ENCODE measurements around the gene HACD2.

The HACD2 gene

GRCh38 chr3:123522320-123523022, 62.4 kb downstream of the HACD2 start:
- Histone ChIP-seq H3K36me3 (peaks cover 11 to 34% (median 19%) of the 10 kb centered on the region in 11 experiments; a peak in 20 of 22 replicates), H3K9me3 (replicated peaks in 1 of 11) (no peaks in the 10 kb centered on the region), H3K9ac (peak overlapping the region in 2 of 11 experiments; percentile 4 to 34; a peak in 2 of 22 replicates), H3K4me2 (peak overlapping the region; percentile 70 to 90 (median 81)), H3K27ac (peak overlapping the region in 5 of 11 experiments; percentile 1 to 48 (median 8); a peak in 5 of 22 replicates), H3K27me3 (no peaks in the 10 kb centered on the region), H3K4me1 (peaks cover 28 to 41% (median 35%) of the 10 kb centered on the region in 10 experiments), H4K20me1 (peaks cover 0 to 6% (median 0%) of the 10 kb centered on the region in 11 experiments; a peak in 1 of 22 replicates), H3K4me3 (peak overlapping the region in 1 of 10 experiments; percentile 25; a peak in 1 of 20 replicates)
- no peak for TF ChIP-seq Cebpa-rat (IDR thresholded peaks at IDR 0.05)

GRCh38 chr3:123521179-123521969, 63.5 kb downstream of the HACD2 start:
- H3K9me3 ChIP-seq (replicated peaks in 1 of 11) = no peaks in the 10 kb centered on the region
- no peak overlapping the region for H3K27ac ChIP-seq
- peaks cover 25 to 40% (median 36%) of the 10 kb centered on the region in 10 experiments for H3K4me1 ChIP-seq
- H3K27me3 ChIP-seq = no peaks in the 10 kb centered on the region
- H3K4me3 ChIP-seq = no peak overlapping the region
- H4K20me1 ChIP-seq = peaks cover 0 to 6% (median 0%) of the 10 kb centered on the region in 11 experiments; a peak in 1 of 22 replicates
- H3K4me2 ChIP-seq = peak overlapping the region in 5 of 11 experiments; percentile 1 to 26 (median 6); a peak in 2 of 22 replicates
- no peak overlapping the region for H3K9ac ChIP-seq
- H3K36me3 ChIP-seq = peaks cover 4 to 23% (median 11%) of the 10 kb centered on the region in 11 experiments; a peak in 19 of 22 replicates
- TF ChIP-seq Cebpa-rat (IDR thresholded peaks at IDR 0.05) = no peak

GRCh38 chr3:123520656-123521055, 64.2 kb downstream of the HACD2 start:
- Histone ChIP-seq H3K9me3 (replicated peaks in 1 of 11) (no peaks in the 10 kb centered on the region), H3K27me3 (no peaks in the 10 kb centered on the region), H4K20me1 (peaks cover 0 to 6% (median 0%) of the 10 kb centered on the region in 11 experiments; a peak in 1 of 22 replicates), H3K9ac (no peak overlapping the region), H3K4me1 (peaks cover 25 to 40% (median 36%) of the 10 kb centered on the region in 10 experiments), H3K4me3 (no peak overlapping the region), H3K36me3 (peaks cover 0 to 20% (median 4%) of the 10 kb centered on the region in 11 experiments; a peak in 10 of 22 replicates), H3K27ac (no peak overlapping the region), H3K4me2 (no peak overlapping the region)
- no peak for TF ChIP-seq Cebpa-rat (IDR thresholded peaks at IDR 0.05)

GRCh38 chr3:123518892-123519485, 65.9 kb downstream of the HACD2 start:
- peaks cover 0 to 12% (median 5%) of the 10 kb centered on the region in 11 experiments; a peak in 6 of 22 replicates for H3K36me3 ChIP-seq
- no peak for TF ChIP-seq Cebpa-rat (IDR thresholded peaks at IDR 0.05)

GRCh38 chr3:123511726-123512125, 73.1 kb downstream of the HACD2 start:
- Histone ChIP-seq H3K4me2 (no peak overlapping the region), H3K9me3 (replicated peaks in 1 of 11) (no peaks in the 10 kb centered on the region), H3K4me1 (peaks cover 0 to 2% (median 0%) of the 10 kb centered on the region in 10 experiments; a peak in 2 of 20 replicates), H3K9ac (no peak overlapping the region), H3K27ac (no peak overlapping the region), H3K4me3 (no peak overlapping the region), H3K36me3 (peaks cover 10 to 40% (median 18%) of the 10 kb centered on the region in 11 experiments; a peak in 16 of 22 replicates), H3K27me3 (no peaks in the 10 kb centered on the region), H4K20me1 (no peaks in the 10 kb centered on the region)
- TF ChIP-seq Cebpa-rat (IDR thresholded peaks at IDR 0.05) = no peak

More at GRCh38 chr3:123518892-123519485, 65.9 kb downstream of the HACD2 start:
- Histone ChIP-seq H3K27me3 (no peaks in the 10 kb centered on the region), H3K4me3 (no peak overlapping the region), H4K20me1 (peaks cover 0 to 6% (median 0%) of the 10 kb centered on the region in 11 experiments; a peak in 1 of 22 replicates), H3K27ac (no peak overlapping the region), H3K9me3 (replicated peaks in 1 of 11) (no peaks in the 10 kb centered on the region), H3K4me1 (peaks cover 17 to 30% (median 28%) of the 10 kb centered on the region in 10 experiments), H3K4me2 (no peak overlapping the region), H3K9ac (no peak overlapping the region)

- no peak overlapping the region for H3K4me3 ChIP-seq
- H3K36me3 ChIP-seq = peaks cover 12 to 46% (median 25%) of the 10 kb centered on the region in 11 experiments; a peak in 18 of 22 replicates
- H3K27ac ChIP-seq = no peak overlapping the region
- H3K27me3 ChIP-seq = no peaks in the 10 kb centered on the region
- no peaks in the 10 kb centered on the region for H3K4me1 ChIP-seq
- H4K20me1 ChIP-seq = no peaks in the 10 kb centered on the region
- H3K9ac ChIP-seq = no peak overlapping the region
- no peak overlapping the region for H3K4me2 ChIP-seq
- no peaks in the 10 kb centered on the region for H3K9me3 ChIP-seq (replicated peaks in 1 of 11)
- no peak for TF ChIP-seq Cebpa-rat (IDR thresholded peaks at IDR 0.05)
Observed at GRCh38 chr3:123511084-123511483, 73.8 kb downstream of the HACD2 start.

- peaks cover 7 to 38% (median 22%) of the 10 kb centered on the region in 11 experiments; a peak in 18 of 22 replicates for H3K36me3 ChIP-seq
- TF ChIP-seq Cebpa-rat (IDR thresholded peaks at IDR 0.05) = no peak
- no peaks in the 10 kb centered on the region for H3K9me3 ChIP-seq (replicated peaks in 1 of 11)
- no peak overlapping the region for H3K4me3 ChIP-seq
- no peaks in the 10 kb centered on the region for H3K4me1 ChIP-seq
- H3K27ac ChIP-seq = no peak overlapping the region
- H3K4me2 ChIP-seq = no peak overlapping the region
- no peaks in the 10 kb centered on the region for H4K20me1 ChIP-seq
- no peak overlapping the region for H3K9ac ChIP-seq
- no peaks in the 10 kb centered on the region for H3K27me3 ChIP-seq
Observed at GRCh38 chr3:123508178-123508577, 76.7 kb downstream of the HACD2 start.

- Histone ChIP-seq H3K4me2 (no peak overlapping the region), H3K9ac (no peak overlapping the region), H3K36me3 (peaks cover 3 to 36% (median 21%) of the 10 kb centered on the region in 11 experiments; a peak in 13 of 22 replicates), H3K27ac (no peak overlapping the region), H3K4me1 (no peaks in the 10 kb centered on the region), H3K4me3 (no peak overlapping the region), H4K20me1 (no peaks in the 10 kb centered on the region), H3K9me3 (replicated peaks in 1 of 11) (no peaks in the 10 kb centered on the region), H3K27me3 (no peaks in the 10 kb centered on the region)
- TF ChIP-seq Cebpa-rat (IDR thresholded peaks at IDR 0.05) = no peak
Observed at GRCh38 chr3:123505820-123506219, 79.0 kb downstream of the HACD2 start.
